DMS53 treated with DMSO at 0.1 percent for 48 hours (cell line): ENCODE measurements around the gene TXNL4B.
"Not testable (repeated sequence)": the region's sequence is repeated elsewhere in the genome, so short reads cannot be mapped to it uniquely, and the experiment has no call there.

Experiments
- DNase-seq: peaks from one replicate; lab custom pipeline; 2025; ENCODE audit not compliant: unreplicated experiment; lab: John Stamatoyannopoulos, UW

The TXNL4B gene

GRCh38 chr16:72076991-72077706 is 16.3 kb downstream of the TXNL4B start:
- not testable (repeated sequence) for DNase-seq

- DNase-seq, result not testable (repeated sequence)
Observed at GRCh38 chr16:72075067-72075466, 18.4 kb downstream of the TXNL4B start.

GRCh38 chr16:72073560-72074230 is 19.7 kb downstream of the TXNL4B start:
- no peak for DNase-seq

- no peak for DNase-seq
Observed at GRCh38 chr16:72072514-72073342, 20.7 kb downstream of the TXNL4B start.

- DNase-seq, result no peak
Observed at GRCh38 chr16:72068930-72069329, 24.5 kb downstream of the TXNL4B start.

- peak; percentile 8 for DNase-seq
Observed at GRCh38 chr16:72066747-72067146, 26.7 kb downstream of the TXNL4B start.

- DNase-seq, result no peak
Observed at GRCh38 chr16:72064361-72064894, 29.0 kb downstream of the TXNL4B start.

- DNase-seq, result no peak
Observed at GRCh38 chr16:72061564-72061963, 31.9 kb downstream of the TXNL4B start.

- no peak for DNase-seq
Observed at GRCh38 chr16:72060405-72060804, 33.0 kb downstream of the TXNL4B start.

GRCh38 chr16:72059060-72059459 is 34.4 kb downstream of the TXNL4B start:
- DNase-seq, result peak; percentile 1

- DNase-seq, result not testable (repeated sequence)
Observed at GRCh38 chr16:72057313-72057712, 36.1 kb downstream of the TXNL4B start.

- no peak for DNase-seq
Observed at GRCh38 chr16:72055911-72056310, 37.5 kb downstream of the TXNL4B start.

GRCh38 chr16:72054254-72054847 is 39.1 kb downstream of the TXNL4B start, which contains the start of gene HP:
TSS of gene HP (plus strand) at chr16:72054505. CDS start at chr16:72054653, 148 bp downstream.
- not testable (repeated sequence) for DNase-seq

- DNase-seq, result no peak
Observed at GRCh38 chr16:72051818-72052217, 41.6 kb downstream of the TXNL4B start.

- no peak for DNase-seq
Observed at GRCh38 chr16:72050769-72051464, 42.5 kb downstream of the TXNL4B start.

GRCh38 chr16:72049110-72049509 is 44.3 kb downstream of the TXNL4B start:
- DNase-seq, result no peak

- DNase-seq, result no peak
Observed at GRCh38 chr16:72044825-72045359, 48.5 kb downstream of the TXNL4B start.

GRCh38 chr16:72044296-72044695 is 49.1 kb downstream of the TXNL4B start:
- no peak for DNase-seq

GRCh38 chr16:72043539-72043938 is 49.9 kb downstream of the TXNL4B start:
- DNase-seq, result no peak

GRCh38 chr16:72043058-72043457 is 50.4 kb downstream of the TXNL4B start:
- no peak for DNase-seq
